Astrocyte (in vitro differentiated cells and primary cell): ENCODE data around the gene ZP2. TPM values are rescaled to one million over a fixed set of nuclear protein-coding genes. Genes with fewer than 3 reads are reported as not detected.
"Not testable (repeated sequence)": the region's sequence is repeated elsewhere in the genome, so short reads cannot be mapped to it uniquely, and the experiment has no call there.

Experiments used
- DNase-seq: peaks from one replicate; pipeline ENCODE4 v3.0.0-alpha.2; 2010; ENCODE audit warnings: low read depth
- FAIRE-seq: peaks from 2 replicates; lab custom pipeline; 2011; peaks lifted over from hg19 to GRCh38; lab: Jason Lieb, UNC
- H2AFZ ChIP-seq: 2 replicates; pipeline ENCODE4 v1.6.0; 2012; ENCODE audit warnings: low read depth, low read length, inconsistent platforms
- H3K27ac ChIP-seq: 2 replicates; pipeline ENCODE4 v1.5.1; 2011; ENCODE audit warnings: low read depth, low read length, inconsistent platforms
- H3K27me3 ChIP-seq: 2 replicates; pipeline ENCODE4 v1.6.0; 2011; ENCODE audit warnings: low read length, inconsistent platforms; ENCODE audit not compliant: insufficient read depth
- H3K36me3 ChIP-seq: 2 replicates; pipeline ENCODE4 v1.5.1; 2011; ENCODE audit warnings: low read length, inconsistent platforms; ENCODE audit not compliant: insufficient read depth
- H3K4me1 ChIP-seq: 2 replicates; pipeline ENCODE4 v1.5.1; 2011; ENCODE audit warnings: low read length, inconsistent platforms; ENCODE audit not compliant: insufficient read depth
- H3K4me2 ChIP-seq: 2 replicates; pipeline ENCODE4 v1.6.0; 2012; ENCODE audit warnings: low read length, inconsistent platforms
- H3K4me3 ChIP-seq: 2 replicates; pipeline ENCODE4 v1.5.1; 2011; ENCODE audit warnings: low read depth, mild to moderate bottlenecking, low read length, inconsistent platforms; ENCODE audit not compliant: insufficient read depth
- H3K79me2 ChIP-seq: 2 replicates; pipeline ENCODE4 v1.6.0; 2012; ENCODE audit warnings: mild to moderate bottlenecking, low read length, inconsistent platforms; ENCODE audit not compliant: insufficient read depth
- H3K9ac ChIP-seq: 2 replicates; pipeline ENCODE4 v1.6.0; 2012; ENCODE audit warnings: mild to moderate bottlenecking, low read length, inconsistent platforms
- H3K9me3 ChIP-seq: 2 replicates; pipeline ENCODE4 v1.5.1; 2012; ENCODE audit warnings: low read depth, mild to moderate bottlenecking, low read length, inconsistent platforms; ENCODE audit not compliant: insufficient read depth
- H4K20me1 ChIP-seq: 2 replicates; pipeline ENCODE4 v1.6.0; 2012; ENCODE audit warnings: low read length, inconsistent platforms; ENCODE audit not compliant: insufficient read depth
- H3K27ac Mint-ChIP-seq: one replicate; pipeline ENCODE4 v1.8.0; 2021; ENCODE audit warnings: mild to moderate bottlenecking, mixed read lengths; ENCODE audit not compliant: unreplicated experiment
- H3K27me3 Mint-ChIP-seq: one replicate; pipeline ENCODE4 v1.8.0; 2021; ENCODE audit warnings: low read depth, mixed read lengths; ENCODE audit not compliant: unreplicated experiment
- H3K36me3 Mint-ChIP-seq: one replicate; pipeline ENCODE4 v1.8.0; 2021; ENCODE audit warnings: low read depth, mixed read lengths; ENCODE audit not compliant: unreplicated experiment
- H3K4me1 Mint-ChIP-seq: one replicate; pipeline ENCODE4 v1.8.0; 2021; ENCODE audit warnings: low read depth, mixed read lengths; ENCODE audit not compliant: unreplicated experiment
- H3K4me3 Mint-ChIP-seq: one replicate; pipeline ENCODE4 v1.8.0; 2021; ENCODE audit warnings: mild to moderate bottlenecking, moderate library complexity, mixed read lengths; ENCODE audit not compliant: unreplicated experiment
- H3K9me3 Mint-ChIP-seq: one replicate; pipeline ENCODE4 v1.8.0; 2021; ENCODE audit warnings: mild to moderate bottlenecking, mixed read lengths; ENCODE audit not compliant: unreplicated experiment
- CTCF ChIP-seq: IDR thresholded peaks from 2 replicates; pipeline ENCODE4 v1.5.1; 2011; ENCODE audit warnings: low read depth, mild to moderate bottlenecking, inconsistent platforms, low read length, moderate library complexity; ENCODE audit not compliant: insufficient read depth
- EZH2 ChIP-seq: IDR thresholded peaks from 2 replicates; pipeline ENCODE4 v1.6.1; 2012; ENCODE audit warnings: mild to moderate bottlenecking, low read length, inconsistent platforms; ENCODE audit not compliant: insufficient read depth
- total RNA-seq: library from RNA; stranded (reverse); gene quantifications from 2 replicates; pipeline ENCODE4 v1.2.1, GENCODE V29; 2021

Gene ZP2
- total RNA-seq, 1 donor from 2014 or later, result not detected

- no peak overlapping the region for H3K9ac ChIP-seq
- no peak overlapping the region for H3K27ac ChIP-seq
- no peaks in the 10 kb centered on the region for H3K79me2 ChIP-seq
- DNase-seq (no peak), FAIRE-seq (no peak)
- H3K4me2 ChIP-seq, result no peak overlapping the region
- no peak overlapping the region for H3K4me3 ChIP-seq
- Mint-ChIP-seq H3K36me3 (no peaks in the 10 kb centered on the region), H3K4me1 (no peaks in the 10 kb centered on the region), H3K4me3 (no peak overlapping the region), H3K9me3 (peaks cover 2% of the 10 kb centered on the region), H3K27ac (no peak overlapping the region), H3K27me3 (peaks cover 48% of the 10 kb centered on the region)
- no peak for TF ChIP-seq EZH2
- TF ChIP-seq CTCF, result no peak
- H2AFZ ChIP-seq, result no peak overlapping the region
- no peaks in the 10 kb centered on the region for H4K20me1 ChIP-seq
- H3K36me3 ChIP-seq, result no peaks in the 10 kb centered on the region
- H3K9me3 ChIP-seq, result no peaks in the 10 kb centered on the region
- H3K27me3 ChIP-seq, result peaks cover 32% of the 10 kb centered on the region
- no peaks in the 10 kb centered on the region for H3K4me1 ChIP-seq
Observed at GRCh38 chr16:21197621-21198020, 13.8 kb downstream of the ZP2 start.

GRCh38 chr16:21197112-21197511 is 14.3 kb downstream of the ZP2 start:
- H3K4me1 Mint-ChIP-seq, result no peaks in the 10 kb centered on the region
- FAIRE-seq (no peak), DNase-seq (no peak)
- no peak overlapping the region for H3K9ac ChIP-seq
- no peaks in the 10 kb centered on the region for H3K79me2 ChIP-seq
- no peaks in the 10 kb centered on the region for H3K36me3 ChIP-seq
- no peak overlapping the region for H3K4me2 ChIP-seq
- H3K4me1 ChIP-seq, result no peaks in the 10 kb centered on the region
- no peak overlapping the region for H3K27ac ChIP-seq
- no peak overlapping the region for H3K4me3 Mint-ChIP-seq
- peaks cover 2% of the 10 kb centered on the region for H3K9me3 Mint-ChIP-seq
- peaks cover 33% of the 10 kb centered on the region for H3K27me3 ChIP-seq
- H3K27ac Mint-ChIP-seq, result no peak overlapping the region
- H2AFZ ChIP-seq, result no peak overlapping the region
- TF ChIP-seq EZH2, result no peak
- TF ChIP-seq CTCF, result no peak
- H3K4me3 ChIP-seq, result no peak overlapping the region
- H3K9me3 ChIP-seq, result no peaks in the 10 kb centered on the region
- no peaks in the 10 kb centered on the region for H4K20me1 ChIP-seq
- no peaks in the 10 kb centered on the region for H3K36me3 Mint-ChIP-seq
- peaks cover 43% of the 10 kb centered on the region for H3K27me3 Mint-ChIP-seq

- not testable (repeated sequence) for H3K9me3 Mint-ChIP-seq
- peaks cover 26% of the 10 kb centered on the region for H3K27me3 ChIP-seq
Observed at GRCh38 chr16:21195330-21195729, 16.0 kb downstream of the ZP2 start.

More at GRCh38 chr16:21195330-21195729, 16.0 kb downstream of the ZP2 start:
- not testable (repeated sequence) for DNase-seq, H3K4me1 ChIP-seq, H3K36me3 ChIP-seq, H3K9ac ChIP-seq, H4K20me1 ChIP-seq, H3K36me3 Mint-ChIP-seq, H3K27ac ChIP-seq, H3K79me2 ChIP-seq, H3K4me1 Mint-ChIP-seq, H3K9me3 ChIP-seq, H3K4me3 ChIP-seq, FAIRE-seq, H3K4me2 ChIP-seq, H3K27ac Mint-ChIP-seq, H2AFZ ChIP-seq, H3K4me3 Mint-ChIP-seq
- peaks cover 34% of the 10 kb centered on the region for H3K27me3 Mint-ChIP-seq
